Measurements from ENCODE around the gene CDK14.

DNA sequence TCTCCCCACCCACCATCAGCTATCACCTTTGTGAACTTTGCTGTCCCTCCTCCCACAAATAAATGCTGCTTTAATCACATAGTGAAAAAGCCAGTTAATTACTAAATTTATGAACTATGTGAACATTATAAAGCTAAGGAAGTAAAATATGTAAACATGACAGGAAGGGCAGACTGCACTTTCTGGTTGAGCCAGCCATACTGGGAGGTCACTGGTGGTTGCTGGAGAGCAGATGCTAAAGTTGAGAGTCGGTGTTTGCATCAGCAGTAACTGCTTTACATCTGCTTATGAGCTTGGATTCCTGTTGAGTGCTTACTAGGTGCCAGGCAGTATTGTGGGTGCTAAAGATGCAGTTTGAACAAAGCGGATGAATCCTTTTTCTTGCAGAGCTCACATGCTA lies 458.3 kb downstream of the CDK14 start:
- TF ChIP-seq, protein P1, sequence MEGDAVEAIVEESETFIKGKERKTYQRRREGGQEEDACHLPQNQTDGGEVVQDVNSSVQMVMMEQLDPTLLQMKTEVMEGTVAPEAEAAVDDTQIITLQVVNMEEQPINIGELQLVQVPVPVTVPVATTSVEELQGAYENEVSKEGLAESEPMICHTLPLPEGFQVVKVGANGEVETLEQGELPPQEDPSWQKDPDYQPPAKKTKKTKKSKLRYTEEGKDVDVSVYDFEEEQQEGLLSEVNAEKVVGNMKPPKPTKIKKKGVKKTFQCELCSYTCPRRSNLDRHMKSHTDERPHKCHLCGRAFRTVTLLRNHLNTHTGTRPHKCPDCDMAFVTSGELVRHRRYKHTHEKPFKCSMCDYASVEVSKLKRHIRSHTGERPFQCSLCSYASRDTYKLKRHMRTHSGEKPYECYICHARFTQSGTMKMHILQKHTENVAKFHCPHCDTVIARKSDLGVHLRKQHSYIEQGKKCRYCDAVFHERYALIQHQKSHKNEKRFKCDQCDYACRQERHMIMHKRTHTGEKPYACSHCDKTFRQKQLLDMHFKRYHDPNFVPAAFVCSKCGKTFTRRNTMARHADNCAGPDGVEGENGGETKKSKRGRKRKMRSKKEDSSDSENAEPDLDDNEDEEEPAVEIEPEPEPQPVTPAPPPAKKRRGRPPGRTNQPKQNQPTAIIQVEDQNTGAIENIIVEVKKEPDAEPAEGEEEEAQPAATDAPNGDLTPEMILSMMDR (IDR thresholded peaks at IDR 0.05): no peak
- no peak for TF ChIP-seq POLR2A (IDR thresholded peaks at IDR 0.05)
